Head of caudate nucleus (tissue), 42 donors: ENCODE data around the gene TNFAIP8.

Experiments used
- DNase-seq, 42 donors: peaks; one replicate each; pipeline versions ENCODE4 v3.0.0 to v3.0.0-alpha.2; 2020 to 2021; ENCODE audit warnings: mixed read lengths in 7 of 42
- intact Hi-C: fragments of 100-400 bp; cut with DNase I; formaldehyde crosslinking; loops from one replicate; pipeline ENCODE4 v1.15.0; 2022

Gene TNFAIP8

GRCh38 chr5:119343052-119343451, 12.8 kb upstream of the TNFAIP8 start:
- intact Hi-C loops = no loop called here
- no peak for DNase-seq

GRCh38 chr5:119343766-119344165, 12.1 kb upstream of the TNFAIP8 start:
- intact Hi-C loops = no loop called here

GRCh38 chr5:119344231-119344630, 11.6 kb upstream of the TNFAIP8 start:
- DNase-seq = no peak
- intact Hi-C loops = no loop called here

More at GRCh38 chr5:119343766-119344165, 12.1 kb upstream of the TNFAIP8 start:
- peak in 2 of 42 donors; percentile 11 to 38 for DNase-seq

- intact Hi-C loops = no loop called here
- no peak for DNase-seq
Measured at GRCh38 chr5:119345861-119346260, 10.0 kb upstream of the TNFAIP8 start.

DNA sequence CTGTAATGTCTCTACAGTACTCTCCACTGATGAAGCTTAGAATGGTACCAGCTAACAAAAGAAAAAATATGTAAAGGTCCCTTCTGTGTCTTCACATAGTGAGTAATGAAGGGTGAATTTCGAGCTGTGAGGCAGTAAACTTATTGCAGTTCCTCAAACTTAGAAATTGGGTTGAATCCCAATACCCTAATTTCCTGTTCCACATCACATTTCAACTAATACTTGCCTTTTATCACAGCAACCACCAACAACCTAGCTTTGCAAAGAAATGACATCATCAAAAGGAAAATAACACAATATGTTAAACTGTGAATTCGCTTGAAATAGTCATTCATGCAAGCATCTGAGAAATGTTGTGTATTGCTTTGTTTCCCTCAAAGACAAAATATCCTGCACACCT, 9.4 kb upstream of the TNFAIP8 start:
- intact Hi-C loops = no loop called here
- no peak for DNase-seq

- intact Hi-C loops = no loop called here
- DNase-seq = no peak
Measured at GRCh38 chr5:119347574-119347973, 8.2 kb upstream of the TNFAIP8 start.

DNA sequence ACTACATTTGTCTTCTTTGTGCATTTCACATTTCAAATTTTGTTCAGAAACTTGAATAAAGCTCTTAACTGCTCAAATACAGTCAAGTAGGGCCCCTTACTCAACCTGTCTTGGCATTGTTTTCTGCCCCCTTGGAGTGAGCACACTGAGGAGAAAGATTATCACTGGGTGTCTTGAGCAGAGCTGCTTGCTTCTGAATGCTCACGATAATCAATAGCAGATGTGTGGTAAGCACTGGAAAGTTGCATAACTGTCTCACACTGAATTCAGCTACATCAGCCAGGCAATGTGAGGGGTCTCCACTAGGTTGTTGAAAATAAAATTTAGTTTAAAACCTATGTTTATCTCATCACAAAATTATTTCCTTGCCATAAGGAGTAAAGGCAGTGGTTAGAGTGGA, 7.8 kb upstream of the TNFAIP8 start:
- DNase-seq = no peak
- intact Hi-C loops = no loop called here

DNA sequence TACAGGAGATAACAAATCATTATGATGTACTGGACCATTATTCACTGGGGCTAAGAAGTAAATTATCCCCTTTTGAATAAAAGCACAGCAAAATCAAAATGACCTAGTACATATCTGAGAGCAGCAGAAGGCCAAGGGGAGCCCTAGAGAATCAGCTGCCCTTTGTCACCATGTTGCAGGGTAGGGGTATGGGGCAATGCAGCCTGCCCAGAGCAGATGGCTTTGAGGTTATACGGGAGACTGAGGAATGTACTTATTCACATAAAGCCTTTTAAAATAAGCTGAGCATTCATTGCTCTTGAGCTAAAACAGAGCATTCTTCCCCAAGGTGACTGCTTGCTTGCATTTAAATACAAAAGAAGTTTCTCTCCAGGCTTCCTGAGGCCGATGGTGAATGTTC, 2.6 kb upstream of the TNFAIP8 start:
- DNase-seq = peak in 1 of 42 donors; percentile 4
- intact Hi-C loops = no loop called here

- peak in 1 of 42 donors; percentile 20 for DNase-seq
- intact Hi-C loops = no loop called here
Measured at GRCh38 chr5:119353686-119354366, 2.0 kb upstream of the TNFAIP8 start.

DNA sequence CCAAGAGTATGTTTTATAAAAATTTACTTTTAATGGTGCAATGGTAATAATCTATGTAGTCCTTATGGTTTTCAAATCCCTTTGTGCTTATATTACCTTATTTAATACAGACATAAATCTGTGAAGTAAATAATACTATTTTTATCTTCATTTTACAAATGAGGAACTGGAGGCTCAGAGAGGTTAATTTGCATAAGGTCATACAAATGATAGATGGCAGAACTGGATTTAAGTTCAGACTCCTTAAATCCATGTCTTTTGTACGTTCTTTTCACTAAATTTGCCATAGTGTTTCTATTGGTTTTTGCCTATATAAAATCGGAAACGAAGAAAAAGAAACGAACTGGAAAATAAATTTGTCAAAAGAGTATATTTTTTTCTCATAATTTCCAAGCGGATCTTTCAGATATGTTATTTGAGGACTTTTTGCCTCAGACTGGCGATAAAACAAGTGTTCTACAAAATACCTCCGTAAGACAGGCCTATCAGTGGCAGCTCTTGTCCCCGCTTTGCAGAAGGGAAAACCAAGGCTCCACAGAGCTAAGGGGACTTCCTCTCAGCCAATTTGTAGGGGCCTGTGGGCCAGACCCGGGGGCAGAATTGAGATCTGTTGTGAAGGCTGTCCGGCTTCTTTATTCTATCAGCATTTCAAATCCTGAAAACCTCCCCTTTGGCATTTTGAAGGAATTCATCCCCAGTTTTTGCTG, 1.1 kb upstream of the TNFAIP8 start:
- intact Hi-C loops = no loop called here
- DNase-seq = no peak

DNA sequence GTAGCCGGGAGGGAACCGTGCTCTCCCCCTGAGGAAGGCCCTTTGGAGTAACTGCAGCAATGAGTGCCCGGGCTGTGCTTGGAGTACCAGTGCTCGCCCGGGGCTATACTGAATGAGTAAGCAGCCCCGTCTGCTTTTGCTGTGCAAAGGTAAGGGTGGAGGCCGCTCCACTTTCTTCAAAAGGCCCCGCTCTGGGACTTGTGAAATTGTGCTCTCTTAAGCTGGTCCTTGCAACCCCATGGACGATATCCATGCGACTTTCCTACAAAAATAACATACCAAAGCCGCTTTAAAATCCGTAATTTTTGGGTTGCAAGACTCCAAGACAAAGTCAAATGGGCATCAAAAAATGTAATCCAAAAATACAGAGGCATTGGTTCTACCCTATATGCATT, 578 bp upstream of the TNFAIP8 start:
- no peak for DNase-seq
- intact Hi-C loops = no loop called here

GRCh38 chr5:119356612-119357188, 881 bp downstream of the TNFAIP8 start:
- DNase-seq = no peak
- intact Hi-C loops = no loop called here

GRCh38 chr5:119357270-119357669, 1.5 kb downstream of the TNFAIP8 start:
- intact Hi-C loops = no loop called here
- DNase-seq = no peak

GRCh38 chr5:119357808-119358529, 2.1 kb downstream of the TNFAIP8 start:
- no peak for DNase-seq
- intact Hi-C loops = no loop called here

DNA sequence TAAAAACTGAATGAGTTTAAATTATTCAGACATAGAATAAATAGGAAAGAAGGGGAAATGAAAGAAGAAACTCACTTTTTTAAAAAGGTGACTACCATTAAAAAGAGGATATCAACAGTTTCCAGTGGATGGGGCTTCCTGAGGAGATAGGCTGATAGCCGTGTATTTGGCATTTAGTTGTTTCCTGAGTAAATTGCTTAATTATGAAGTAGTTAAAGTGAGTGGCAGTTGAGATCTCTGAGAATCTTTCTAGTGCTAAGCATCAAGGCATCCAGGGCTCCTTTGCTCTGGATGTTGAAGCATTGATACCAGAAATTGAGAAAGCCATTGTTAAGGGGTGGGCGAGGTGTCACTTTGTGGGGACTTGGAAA, 2.7 kb downstream of the TNFAIP8 start:
- intact Hi-C loops = no loop called here
- no peak for DNase-seq

DNA sequence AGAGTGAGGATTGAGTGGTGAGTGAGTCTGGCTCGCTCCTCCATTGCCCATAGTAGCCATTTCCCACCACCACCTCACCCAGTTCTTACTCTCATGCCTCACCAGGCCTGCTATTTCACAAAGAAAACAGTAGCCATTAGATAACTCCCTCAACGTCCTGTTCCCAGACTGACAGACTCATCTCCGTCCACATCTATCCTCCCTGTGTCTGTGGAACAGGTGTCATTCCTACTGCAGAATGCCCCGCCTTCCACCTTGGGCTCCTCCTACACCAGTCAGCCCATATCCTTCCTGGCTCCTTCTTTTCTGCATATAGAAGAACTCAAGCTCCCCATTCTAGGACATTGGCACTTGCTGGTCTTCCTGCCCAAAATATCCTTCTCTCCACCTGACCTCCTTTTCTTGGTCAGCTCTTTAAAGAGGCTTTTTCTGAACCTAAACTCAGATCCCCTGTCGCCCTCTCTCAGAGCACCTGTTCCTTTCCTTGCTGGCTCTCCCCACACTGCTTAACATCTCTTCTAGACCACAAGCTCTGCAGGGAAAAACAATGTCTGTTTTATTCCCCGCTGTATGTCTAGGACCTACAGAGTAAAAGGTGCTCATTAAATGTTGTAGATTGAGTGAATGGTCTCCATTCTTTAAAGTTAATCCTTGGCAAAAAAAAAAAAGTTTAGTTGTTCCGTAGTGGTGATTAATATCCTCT, 3.2 kb downstream of the TNFAIP8 start:
- DNase-seq = no peak
- intact Hi-C loops = no loop called here

DNA sequence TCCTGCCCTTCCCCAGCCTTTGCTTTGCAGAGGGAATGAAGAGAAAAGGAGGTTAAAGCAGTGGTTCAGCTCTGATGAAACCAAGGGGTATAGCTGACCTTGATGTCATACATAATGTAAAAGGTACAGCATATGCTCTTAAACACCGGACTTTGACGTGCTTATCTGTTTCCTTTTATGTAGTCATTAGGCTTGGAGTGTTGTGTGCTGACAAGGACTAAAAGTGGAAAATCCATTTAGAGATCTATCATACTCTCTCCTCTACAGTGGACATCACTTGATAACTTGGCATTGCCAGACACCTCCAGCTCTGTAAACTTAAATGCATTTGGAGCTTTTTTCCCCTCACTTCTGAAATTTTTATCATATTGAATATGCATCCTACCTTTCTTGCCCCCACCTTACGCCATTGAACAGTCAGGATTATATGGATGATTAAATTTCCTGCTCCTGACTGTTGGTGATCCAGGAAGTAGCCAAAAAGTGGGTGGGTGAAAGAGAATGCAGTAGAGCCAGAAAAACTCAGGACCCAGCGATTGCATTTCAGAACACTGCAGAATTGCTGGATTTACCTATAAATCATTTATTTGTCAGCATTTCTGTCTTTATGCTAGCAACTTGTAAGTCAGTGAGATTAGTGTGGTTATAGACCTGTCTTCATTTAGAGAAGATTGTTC, 4.1 kb downstream of the TNFAIP8 start:
- intact Hi-C loops = no loop called here
- no peak for DNase-seq

DNA sequence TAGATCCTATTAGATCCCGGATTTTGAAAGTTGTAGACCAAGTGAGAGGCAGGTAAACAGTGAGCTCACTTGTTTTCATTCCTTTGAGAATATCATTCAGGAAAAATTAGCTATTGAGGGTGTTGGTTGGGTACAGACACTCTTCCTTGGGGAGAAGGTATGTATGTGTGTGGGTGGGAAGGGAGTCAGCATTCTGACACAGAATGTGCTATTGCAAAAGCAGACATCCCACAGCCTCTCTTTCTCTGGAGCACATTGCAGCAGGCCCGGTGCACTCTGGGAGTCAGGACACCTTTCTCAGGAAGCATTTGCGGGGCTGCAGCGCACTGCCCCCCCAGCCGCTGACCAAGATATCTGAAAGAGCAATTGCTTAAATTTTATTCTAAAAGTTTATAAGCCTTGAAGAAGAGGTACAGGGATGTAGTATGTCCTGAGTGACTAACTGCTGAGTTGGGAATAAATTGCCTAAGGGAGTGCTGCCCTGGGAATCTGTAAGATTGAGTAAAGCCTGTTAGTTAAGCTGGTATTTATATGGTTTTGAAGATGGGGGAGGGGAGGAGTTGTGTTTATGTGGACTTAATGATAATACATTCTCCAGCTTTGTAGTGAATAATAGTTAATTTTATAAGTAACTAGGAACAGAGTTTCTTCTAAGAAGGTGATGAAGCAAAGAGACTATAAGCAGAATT, 5.2 kb downstream of the TNFAIP8 start:
- intact Hi-C loops = no loop called here
- DNase-seq = peak; percentile 20 to 88 (median 63)
